Measurements from ENCODE around the gene BRPF3.

BRPF3 gene

GRCh38 chr6:36272234-36272633 is 75.7 kb downstream of the BRPF3 start:
- no peak for DNase-seq

GRCh38 chr6:36273067-36273466 is 76.5 kb downstream of the BRPF3 start:
- DNase-seq = no peak

- no peak for DNase-seq
Measured at GRCh38 chr6:36273802-36274514, 77.4 kb downstream of the BRPF3 start.

GRCh38 chr6:36276581-36277536 is 80.3 kb downstream of the BRPF3 start:
- DNase-seq = no peak

GRCh38 chr6:36277946-36278470 is 81.5 kb downstream of the BRPF3 start:
- DNase-seq = no peak

GRCh38 chr6:36280467-36280866 is 83.9 kb downstream of the BRPF3 start:
- DNase-seq = peak; percentile 56 to 69

GRCh38 chr6:36280983-36281382 is 84.4 kb downstream of the BRPF3 start:
- DNase-seq = peak in 1 of 2 donors; percentile 35
